Cardiac muscle cell (in vitro differentiated cells and primary cell): ENCODE results near the gene PACSIN3. TPM values are rescaled to one million over a fixed set of nuclear protein-coding genes. Genes with fewer than 3 reads are reported as not detected.

Experiments
- DNase-seq, 2 donors: peaks; one replicate each; pipeline versions ENCODE4 v3.0.0 to v3.0.0-alpha.2; 2010 to 2017; ENCODE audit warnings: low read depth in 1 of 2, low spot score in 1 of 2
- H3K27ac ChIP-seq: fragments of 200-600 bp; sonication (generic); 2 replicates; pipeline ENCODE4 v1.5.1; 2016
- H3K27me3 ChIP-seq: fragments of 200-600 bp; sonication (generic); 2 replicates; pipeline ENCODE4 v1.6.0; 2016; ENCODE audit warnings: control low read depth
- H3K36me3 ChIP-seq: fragments of 200-600 bp; sonication (generic); 2 replicates; pipeline ENCODE4 v1.5.1; 2016; ENCODE audit warnings: control low read depth
- H3K4me1 ChIP-seq: fragments of 200-600 bp; sonication (generic); 2 replicates; pipeline ENCODE4 v1.8.1; 2017; ENCODE audit warnings: low read depth, mild to moderate bottlenecking, mixed run types
- H3K4me3 ChIP-seq: fragments of 200-600 bp; sonication (generic); 2 replicates; pipeline ENCODE4 v1.5.1; 2016; ENCODE audit warnings: mild to moderate bottlenecking
- H3K9me3 ChIP-seq: fragments of 200-600 bp; sonication (generic); 2 replicates; pipeline ENCODE4 v1.5.1; 2017; ENCODE audit warnings: low read depth, mild to moderate bottlenecking, control low read depth
- CTCF ChIP-seq: IDR thresholded peaks from 2 replicates; pipeline ENCODE4 v1.5.1; 2012; ENCODE audit warnings: low read depth, mild to moderate bottlenecking, low read length
- polyA plus RNA-seq: library from polyadenylated mRNA; unstranded; fragments of >200 nt; fragmentation: Nextera tagmentation; extraction: Ambion mirVana; gene quantifications from 2 replicates; pipeline ENCODE4 v1.2.1, GENCODE V29; 2016
- total RNA-seq: library from RNA; depleted of rRNA; stranded (reverse); fragments of >200 nt; gene quantifications from 2 replicates; pipeline ENCODE4 v1.2.3, GENCODE V29; 2016

Gene PACSIN3
- total and polyA plus RNA-seq, 2 experiments from 2014 or later, result 79.8 to 113 TPM

GRCh38 chr11:47152126-47152952 lies 33.9 kb downstream of the PACSIN3 start:
- H3K27me3 ChIP-seq, result no peaks in the 10 kb centered on the region
- no peak for DNase-seq
- H3K9me3 ChIP-seq, result no peaks in the 10 kb centered on the region
- no peak overlapping the region for H3K4me3 ChIP-seq
- H3K4me1 ChIP-seq, result no peaks in the 10 kb centered on the region
- peak overlapping the region; percentile 39 for H3K27ac ChIP-seq
- no peak for TF ChIP-seq CTCF
- no peaks in the 10 kb centered on the region for H3K36me3 ChIP-seq

- Histone ChIP-seq H3K9me3 (no peaks in the 10 kb centered on the region), H3K27me3 (no peaks in the 10 kb centered on the region), H3K4me3 (no peak overlapping the region), H3K36me3 (no peaks in the 10 kb centered on the region), H3K4me1 (no peaks in the 10 kb centered on the region), H3K27ac (no peak overlapping the region)
- TF ChIP-seq CTCF, result no peak
- DNase-seq, result peak in 1 of 2 donors; percentile 32
These were observed 36.5 kb downstream of the PACSIN3 start for GRCh38 chr11:47149782-47150181.

- H3K36me3 ChIP-seq, result no peaks in the 10 kb centered on the region
- H3K9me3 ChIP-seq, result no peaks in the 10 kb centered on the region
- no peaks in the 10 kb centered on the region for H3K4me1 ChIP-seq
- no peak for TF ChIP-seq CTCF
- no peak overlapping the region for H3K27ac ChIP-seq
- no peaks in the 10 kb centered on the region for H3K27me3 ChIP-seq
- no peak overlapping the region for H3K4me3 ChIP-seq
- DNase-seq, result peak in 1 of 2 donors; percentile 21
These were observed 37.2 kb downstream of the PACSIN3 start for GRCh38 chr11:47148903-47149531.

- TF ChIP-seq CTCF, result no peak
- DNase-seq, result no peak
- no peak overlapping the region for H3K27ac ChIP-seq
- H3K4me1 ChIP-seq, result no peaks in the 10 kb centered on the region
- H3K9me3 ChIP-seq, result no peaks in the 10 kb centered on the region
- no peaks in the 10 kb centered on the region for H3K27me3 ChIP-seq
- H3K4me3 ChIP-seq, result no peak overlapping the region
- H3K36me3 ChIP-seq, result no peaks in the 10 kb centered on the region
These were observed 38.0 kb downstream of the PACSIN3 start for GRCh38 chr11:47148270-47148669.

- TF ChIP-seq CTCF, result no peak
These were observed 38.6 kb downstream of the PACSIN3 start for GRCh38 chr11:47147681-47148080.

More at GRCh38 chr11:47147681-47148080, 38.6 kb downstream of the PACSIN3 start:
- DNase-seq, result no peak
- Histone ChIP-seq H3K27me3 (no peaks in the 10 kb centered on the region), H3K9me3 (no peaks in the 10 kb centered on the region), H3K4me1 (no peaks in the 10 kb centered on the region), H3K27ac (no peak overlapping the region), H3K4me3 (no peak overlapping the region), H3K36me3 (no peaks in the 10 kb centered on the region)
